A673 (cell line): Measurements from ENCODE around the gene STRIP1. TPM values are rescaled to one million over a fixed set of nuclear protein-coding genes. Genes with fewer than 3 reads are reported as not detected.

Experiments used
- BruUV-seq: library from RNA; stranded (reverse); fragments of 400-500 nt; replicated peaks from 2 replicates; lab custom pipeline; 2021; lab: Mats Ljungman, UMichigan
- CTCF ChIA-PET: fragments of 300-600 bp; sonication (Branson Sonifier 250); formaldehyde crosslinking; loops from one replicate; lab custom pipeline; 2022; ENCODE audit warnings: antibody characterized with exemption; lab: Charles Lee
- POLR2A ChIA-PET: fragments of 300-600 bp; sonication (Branson Sonifier 250); formaldehyde crosslinking; loops from one replicate; lab custom pipeline; 2022; ENCODE audit warnings: antibody characterized with exemption; ENCODE audit not compliant: low non-redundant PET; lab: Charles Lee
- DNase-seq: peaks from one replicate; pipeline ENCODE4 v3.0.0-alpha.2; 2015; ENCODE audit warnings: low spot score
- H3K27ac ChIP-seq: fragments of 200-600 bp; sonication (generic); 2 replicates; pipeline ENCODE4 v1.5.1; 2016; ENCODE audit warnings: mixed run types, low read depth, mild to moderate bottlenecking, mixed read lengths, antibody characterized with exemption, low read length; ENCODE audit not compliant: poor library complexity, severe bottlenecking
- H3K27me3 ChIP-seq: fragments of 200-600 bp; sonication (generic); replicated peaks from 2 replicates; pipeline ENCODE4 v1.6.1; 2017; ENCODE audit warnings: mixed run types, low read depth, mild to moderate bottlenecking, mixed read lengths, antibody characterized with exemption, low read length; ENCODE audit not compliant: insufficient read depth, poor library complexity
- H3K36me3 ChIP-seq: fragments of 200-600 bp; sonication (generic); 2 replicates; pipeline ENCODE4 v1.6.1; 2016; ENCODE audit warnings: mixed run types, mild to moderate bottlenecking, mixed read lengths, antibody characterized with exemption, low read length; ENCODE audit not compliant: insufficient read depth, poor library complexity, severe bottlenecking
- H3K4me1 ChIP-seq: fragments of 200-600 bp; sonication (generic); 2 replicates; pipeline ENCODE4 v1.6.1; 2017; ENCODE audit warnings: mixed run types, mild to moderate bottlenecking, mixed read lengths, antibody characterized with exemption, low read length; ENCODE audit not compliant: insufficient read depth, poor library complexity, severe bottlenecking
- H3K4me3 ChIP-seq: fragments of 200-600 bp; sonication (generic); 2 replicates; pipeline ENCODE4 v1.5.1; 2016; ENCODE audit warnings: low read depth, mixed run types, mild to moderate bottlenecking, mixed read lengths, low read length; ENCODE audit not compliant: poor library complexity, severe bottlenecking
- H3K9me3 ChIP-seq: fragments of 200-600 bp; sonication (generic); 2 replicates; pipeline ENCODE4 v1.6.1; 2016; ENCODE audit warnings: mixed run types, low read depth, mild to moderate bottlenecking, mixed read lengths, antibody characterized with exemption, low read length; ENCODE audit not compliant: poor library complexity, severe bottlenecking
- EZH2 ChIP-seq: fragments of 200-600 bp; sonication (generic); IDR thresholded peaks from 2 replicates; pipeline ENCODE4 v1.6.1; 2017; ENCODE audit warnings: borderline replicate concordance, low read depth, mild to moderate bottlenecking, mixed read lengths, antibody characterized with exemption, low read length; ENCODE audit not compliant: poor library complexity, severe bottlenecking
- intact Hi-C: fragments of 100-400 bp; cut with micrococcal nuclease; formaldehyde crosslinking; loops from one replicate; pipeline ENCODE4 v1.10.0; 2022; ENCODE audit not compliant: unreplicated experiment
- total RNA-seq: library from RNA; stranded (reverse); gene quantifications from 2 replicates; pipeline ENCODE4 v1.2.3, GENCODE V29; 2021
- TF ChIP-seq, protein P1 (sequence below): fragments of 300-800, 200-600 bp; sonication (generic); conservative IDR thresholded peaks from 2 replicates; pipeline ENCODE4 v1.5.1; 2017; ENCODE audit warnings: low read depth, mild to moderate bottlenecking, antibody characterized with exemption, low read length, moderate library complexity, mixed read lengths

The STRIP1 gene
- total RNA-seq, 1 experiment from 2014 or later: 57.7 TPM

DNA sequence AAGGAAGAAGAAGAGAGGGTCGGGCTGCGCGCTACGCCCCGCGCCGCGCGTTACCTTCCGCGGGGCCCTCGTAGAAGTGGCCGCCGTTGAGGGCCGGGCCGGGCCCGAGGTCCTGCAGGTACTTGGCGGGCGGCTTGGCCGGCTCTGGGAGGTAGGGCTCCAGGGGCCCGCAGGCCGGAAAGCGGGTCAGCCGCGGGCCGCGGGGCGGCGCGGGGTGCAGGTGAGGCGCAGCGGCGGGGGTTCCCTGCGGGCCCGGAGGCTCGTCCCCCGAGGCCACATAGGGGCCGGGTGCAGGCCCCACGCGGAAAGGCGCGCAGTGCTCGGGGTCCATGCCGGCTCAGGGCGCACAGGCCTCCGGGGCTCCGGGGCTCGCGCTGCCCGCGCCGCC is 35.9 kb downstream of the STRIP1 start:
- POLR2A ChIA-PET: no interaction called here
- no peaks in the 10 kb centered on the region for H3K27me3 ChIP-seq
- CTCF ChIA-PET: interaction anchor here (1.1 kb wide), 1 partner anchor 10 kb away, joined by 4 read pairs; no protein-coding TSS in a partner anchor
- peaks cover 9% of the 10 kb centered on the region for H3K4me1 ChIP-seq
- no peaks in the 10 kb centered on the region for H3K36me3 ChIP-seq
- H3K27ac ChIP-seq: no peak overlapping the region
- BruUV-seq: no TSS peak
- TF ChIP-seq EZH2: no peak
- TF ChIP-seq, protein P1, sequence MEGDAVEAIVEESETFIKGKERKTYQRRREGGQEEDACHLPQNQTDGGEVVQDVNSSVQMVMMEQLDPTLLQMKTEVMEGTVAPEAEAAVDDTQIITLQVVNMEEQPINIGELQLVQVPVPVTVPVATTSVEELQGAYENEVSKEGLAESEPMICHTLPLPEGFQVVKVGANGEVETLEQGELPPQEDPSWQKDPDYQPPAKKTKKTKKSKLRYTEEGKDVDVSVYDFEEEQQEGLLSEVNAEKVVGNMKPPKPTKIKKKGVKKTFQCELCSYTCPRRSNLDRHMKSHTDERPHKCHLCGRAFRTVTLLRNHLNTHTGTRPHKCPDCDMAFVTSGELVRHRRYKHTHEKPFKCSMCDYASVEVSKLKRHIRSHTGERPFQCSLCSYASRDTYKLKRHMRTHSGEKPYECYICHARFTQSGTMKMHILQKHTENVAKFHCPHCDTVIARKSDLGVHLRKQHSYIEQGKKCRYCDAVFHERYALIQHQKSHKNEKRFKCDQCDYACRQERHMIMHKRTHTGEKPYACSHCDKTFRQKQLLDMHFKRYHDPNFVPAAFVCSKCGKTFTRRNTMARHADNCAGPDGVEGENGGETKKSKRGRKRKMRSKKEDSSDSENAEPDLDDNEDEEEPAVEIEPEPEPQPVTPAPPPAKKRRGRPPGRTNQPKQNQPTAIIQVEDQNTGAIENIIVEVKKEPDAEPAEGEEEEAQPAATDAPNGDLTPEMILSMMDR: no peak
- no peaks in the 10 kb centered on the region for H3K9me3 ChIP-seq
- intact Hi-C loops: no loop called here
- no peak for DNase-seq
- no peak overlapping the region for H3K4me3 ChIP-seq

DNA sequence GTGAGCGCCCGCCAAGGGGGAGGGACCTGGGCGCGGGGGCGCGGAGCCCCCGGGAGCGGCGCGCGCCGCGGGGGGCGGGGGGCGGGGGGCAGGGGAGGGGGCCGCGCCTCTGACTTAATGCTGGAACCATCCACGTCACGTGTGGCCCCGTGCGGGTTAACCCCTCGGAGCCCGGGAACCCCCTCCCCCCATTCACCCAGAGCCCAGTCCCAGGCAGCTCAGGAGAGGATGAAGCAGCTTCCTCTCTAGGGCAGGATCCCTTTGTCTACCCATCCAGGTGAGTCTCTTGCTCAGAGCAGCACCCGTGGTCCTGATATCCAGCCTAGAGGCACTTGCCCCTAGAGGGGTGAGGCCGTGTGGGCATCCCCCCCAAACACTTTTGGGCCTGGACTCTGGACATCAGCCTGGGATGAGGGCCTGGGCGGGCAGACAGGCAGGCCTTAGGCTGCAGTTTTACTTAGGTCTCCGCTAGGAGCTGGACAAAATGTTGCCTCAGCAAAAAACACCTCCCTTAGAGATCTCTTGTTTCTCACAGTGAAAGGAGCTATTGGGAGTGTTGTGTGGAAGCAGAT is 36.3 kb downstream of the STRIP1 start, which contains the start of gene ALX3:
ALX3 (minus strand) TSS at position 2 of the 572 bp plus-strand sequence. CDS start 60 bp downstream, outside the sequence.
- Histone ChIP-seq H3K9me3 (no peaks in the 10 kb centered on the region), H3K4me1 (peaks cover 5% of the 10 kb centered on the region), H3K27ac (no peak within 1 kb of the TSS), H3K4me3 (peak within 1 kb of the TSS; percentile 19), H3K36me3 (no peaks in the 10 kb centered on the region), H3K27me3 (no peaks in the 10 kb centered on the region)
- no peak for DNase-seq
- intact Hi-C loops: no loop called here
- ChIA-PET CTCF (interaction anchor here (0.9 to 1.1 kb wide), 2 partner anchors 11 to 86 kb away, joined by 3 to 4 read pairs; partner anchors contain the start of gene AHCYL1), POLR2A (no interaction called here)
- no TSS peak for BruUV-seq
- no peak for TF ChIP-seq EZH2
- TF ChIP-seq, protein P1: no peak

DNA sequence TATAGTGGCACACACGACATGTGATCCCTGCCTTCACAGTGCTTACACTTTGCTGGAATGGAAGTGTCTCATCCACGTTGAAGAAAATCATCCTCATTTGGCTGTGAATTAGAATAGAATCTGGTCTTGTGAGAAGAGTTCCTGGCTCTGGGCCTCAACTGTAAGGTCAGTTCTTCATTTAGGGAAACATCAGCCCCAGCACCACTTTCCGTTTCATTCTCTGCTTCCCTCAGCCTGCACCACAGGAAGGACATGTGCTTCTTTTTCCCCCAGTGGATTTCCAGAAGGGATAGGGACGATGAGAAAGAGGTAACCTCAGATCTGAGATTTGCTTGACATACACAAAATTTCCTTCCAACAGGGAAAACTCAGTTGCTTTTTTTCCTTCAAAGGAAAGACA is 39.7 kb downstream of the STRIP1 start:
- Histone ChIP-seq H3K9me3 (no peaks in the 10 kb centered on the region), H3K27me3 (no peaks in the 10 kb centered on the region), H3K4me3 (no peak overlapping the region), H3K4me1 (no peaks in the 10 kb centered on the region), H3K36me3 (no peaks in the 10 kb centered on the region), H3K27ac (no peak overlapping the region)
- POLR2A ChIA-PET: no interaction called here
- no TSS peak for BruUV-seq
- CTCF ChIA-PET: no interaction called here
- no peak for DNase-seq
- intact Hi-C loops: no loop called here
- TF ChIP-seq, protein P1: no peak
- no peak for TF ChIP-seq EZH2
